Mesenteric fat pad (tissue), 1 donor: Measurements from ENCODE around the gene WDFY2. TPM values are rescaled to one million over a fixed set of nuclear protein-coding genes. Genes with fewer than 3 reads are reported as not detected.

Source experiments
- DNase-seq: peaks from one replicate; pipeline ENCODE4 v3.0.0-alpha.2; 2020; ENCODE audit warnings: low spot score
- total RNA-seq: library from RNA; stranded (reverse); fragmentation: NEBNext Ultra II Directional; extraction: Animal tissue kit (Norgen Biotek cat#: 25700); gene quantifications from one replicate; pipeline ENCODE4 v1.2.1, GENCODE V29; 2021
- donor health status: DM: yes; HTN: yes; CAD: no.

WDFY2 gene
- total RNA-seq, 1 donor from 2014 or later = 16.3 TPM

- no peak for DNase-seq
Measured at GRCh38 chr13:51600703-51601102, 16.4 kb downstream of the WDFY2 start.

GRCh38 chr13:51601601-51602565 lies 17.6 kb downstream of the WDFY2 start:
- DNase-seq = no peak

- no peak for DNase-seq
Measured at GRCh38 chr13:51603716-51604115, 19.5 kb downstream of the WDFY2 start.

- no peak for DNase-seq
Measured at GRCh38 chr13:51605698-51606097, 21.4 kb downstream of the WDFY2 start.

- no peak for DNase-seq
Measured at GRCh38 chr13:51607165-51607564, 22.9 kb downstream of the WDFY2 start.

GRCh38 chr13:51608857-51609406 lies 24.7 kb downstream of the WDFY2 start:
- no peak for DNase-seq

GRCh38 chr13:51612867-51613266 lies 28.6 kb downstream of the WDFY2 start:
- DNase-seq = no peak

GRCh38 chr13:51613535-51613934 lies 29.3 kb downstream of the WDFY2 start:
- DNase-seq = no peak

- no peak for DNase-seq
Measured at GRCh38 chr13:51614350-51614786, 30.1 kb downstream of the WDFY2 start.

GRCh38 chr13:51618626-51619025 lies 34.4 kb downstream of the WDFY2 start:
- DNase-seq = no peak

GRCh38 chr13:51619614-51620013 lies 35.4 kb downstream of the WDFY2 start:
- no peak for DNase-seq

GRCh38 chr13:51620165-51620983 lies 36.1 kb downstream of the WDFY2 start:
- no peak for DNase-seq

- DNase-seq = no peak
Measured at GRCh38 chr13:51621602-51622001, 37.3 kb downstream of the WDFY2 start.

- DNase-seq = no peak
Measured at GRCh38 chr13:51623473-51623872, 39.2 kb downstream of the WDFY2 start.

- no peak for DNase-seq
Measured at GRCh38 chr13:51624207-51624606, 39.9 kb downstream of the WDFY2 start.

- DNase-seq = no peak
Measured at GRCh38 chr13:51624695-51625345, 40.6 kb downstream of the WDFY2 start.

- DNase-seq = no peak
Measured at GRCh38 chr13:51625555-51626345, 41.5 kb downstream of the WDFY2 start.

- DNase-seq = no peak
Measured at GRCh38 chr13:51626749-51627148, 42.5 kb downstream of the WDFY2 start.

- no peak for DNase-seq
Measured at GRCh38 chr13:51628059-51628852, 44.0 kb downstream of the WDFY2 start.
